Measurements from ENCODE around the gene PRKCQ.

DNA sequence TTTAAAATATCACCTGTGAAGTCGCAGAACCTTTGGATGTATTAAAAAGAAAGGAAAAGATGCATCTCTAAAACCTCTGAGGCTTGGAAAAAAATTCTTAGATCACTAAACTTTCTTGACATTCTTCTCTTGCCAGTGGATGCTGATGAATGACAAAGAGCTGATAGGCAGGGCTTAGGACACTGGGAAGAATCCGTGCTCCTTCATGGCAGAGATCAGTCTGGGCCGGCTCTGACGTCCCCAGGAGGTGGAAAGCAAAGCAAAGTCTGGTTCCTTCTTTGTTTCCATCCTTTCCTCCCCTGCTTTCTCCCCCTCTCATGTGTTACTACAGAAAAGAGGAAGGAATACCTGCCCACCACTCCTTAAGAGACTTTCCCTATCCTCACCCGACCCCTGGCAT lies 161.9 kb downstream of the PRKCQ start:
- no peak for TF ChIP-seq BHLHE40 (IDR thresholded peaks at IDR 0.05; ENCODE audit: low read depth, low read length)
- TF ChIP-seq, protein P1, sequence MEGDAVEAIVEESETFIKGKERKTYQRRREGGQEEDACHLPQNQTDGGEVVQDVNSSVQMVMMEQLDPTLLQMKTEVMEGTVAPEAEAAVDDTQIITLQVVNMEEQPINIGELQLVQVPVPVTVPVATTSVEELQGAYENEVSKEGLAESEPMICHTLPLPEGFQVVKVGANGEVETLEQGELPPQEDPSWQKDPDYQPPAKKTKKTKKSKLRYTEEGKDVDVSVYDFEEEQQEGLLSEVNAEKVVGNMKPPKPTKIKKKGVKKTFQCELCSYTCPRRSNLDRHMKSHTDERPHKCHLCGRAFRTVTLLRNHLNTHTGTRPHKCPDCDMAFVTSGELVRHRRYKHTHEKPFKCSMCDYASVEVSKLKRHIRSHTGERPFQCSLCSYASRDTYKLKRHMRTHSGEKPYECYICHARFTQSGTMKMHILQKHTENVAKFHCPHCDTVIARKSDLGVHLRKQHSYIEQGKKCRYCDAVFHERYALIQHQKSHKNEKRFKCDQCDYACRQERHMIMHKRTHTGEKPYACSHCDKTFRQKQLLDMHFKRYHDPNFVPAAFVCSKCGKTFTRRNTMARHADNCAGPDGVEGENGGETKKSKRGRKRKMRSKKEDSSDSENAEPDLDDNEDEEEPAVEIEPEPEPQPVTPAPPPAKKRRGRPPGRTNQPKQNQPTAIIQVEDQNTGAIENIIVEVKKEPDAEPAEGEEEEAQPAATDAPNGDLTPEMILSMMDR (conservative IDR thresholded peaks at IDR 0.05; ENCODE audit: low read depth, low read length) = no peak
- TF ChIP-seq FOS (IDR thresholded peaks at IDR 0.05; ENCODE audit: low read depth, low read length) = no peak
- TF ChIP-seq MXI1 (IDR thresholded peaks at IDR 0.05; ENCODE audit: borderline replicate concordance, low read depth, low read length) = no peak
- no peak for TF ChIP-seq POLR2A (IDR thresholded peaks at IDR 0.05; ENCODE audit: low read depth, low read length)
- TF ChIP-seq CEBPB (IDR thresholded peaks at IDR 0.05; ENCODE audit: low read depth, low read length) = no peak
- TF ChIP-seq SMC3 (IDR thresholded peaks at IDR 0.05; ENCODE audit: low read depth, low read length) = no peak
- TF ChIP-seq RAD21 (IDR thresholded peaks at IDR 0.05; ENCODE audit: low read length) = no peak
- no peak for TF ChIP-seq CHD1 (IDR thresholded peaks at IDR 0.05; ENCODE audit: low read depth, low read length)
- no peak for TF ChIP-seq MAFK (IDR thresholded peaks at IDR 0.05; ENCODE audit: low read depth, low read length)
- TF ChIP-seq RCOR1 (IDR thresholded peaks at IDR 0.05; ENCODE audit: insufficient replicate concordance, low read length) = no peak
- TF ChIP-seq, protein P2, sequence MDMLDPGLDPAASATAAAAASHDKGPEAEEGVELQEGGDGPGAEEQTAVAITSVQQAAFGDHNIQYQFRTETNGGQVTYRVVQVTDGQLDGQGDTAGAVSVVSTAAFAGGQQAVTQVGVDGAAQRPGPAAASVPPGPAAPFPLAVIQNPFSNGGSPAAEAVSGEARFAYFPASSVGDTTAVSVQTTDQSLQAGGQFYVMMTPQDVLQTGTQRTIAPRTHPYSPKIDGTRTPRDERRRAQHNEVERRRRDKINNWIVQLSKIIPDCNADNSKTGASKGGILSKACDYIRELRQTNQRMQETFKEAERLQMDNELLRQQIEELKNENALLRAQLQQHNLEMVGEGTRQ (IDR thresholded peaks at IDR 0.05; ENCODE audit: low read depth, low read length) = no peak
